GM12875 (cell line): ENCODE results near the gene ZNF892.

Experiments used
- H3K4me3 ChIP-seq: one replicate; pipeline ENCODE4 v1.5.1; 2011; ENCODE audit warnings: low read depth, low read length, control low read depth
- CTCF ChIP-seq: IDR thresholded peaks from 2 replicates; pipeline ENCODE4 v1.5.1; 2011; ENCODE audit warnings: low read depth, mild to moderate bottlenecking, control low read depth, inconsistent platforms, low read length, moderate library complexity, borderline replicate concordance; ENCODE audit not compliant: insufficient read depth

Gene ZNF892

GRCh38 chr2:95225658-95226057, 18.3 kb downstream of the ZNF892 start:
- no peak overlapping the region for H3K4me3 ChIP-seq
- TF ChIP-seq CTCF: no peak

- peak; percentile 77 for TF ChIP-seq CTCF
These were observed 24.4 kb downstream of the ZNF892 start for GRCh38 chr2:95231723-95232122.

GRCh38 chr2:95232232-95232631, 24.9 kb downstream of the ZNF892 start:
- H3K4me3 ChIP-seq: no peak overlapping the region
- TF ChIP-seq CTCF: no peak

More at GRCh38 chr2:95231723-95232122, 24.4 kb downstream of the ZNF892 start:
- H3K4me3 ChIP-seq: no peak overlapping the region

GRCh38 chr2:95234286-95234785, 27.0 kb downstream of the ZNF892 start:
- TF ChIP-seq CTCF: no peak

GRCh38 chr2:95234816-95235215, 27.5 kb downstream of the ZNF892 start:
- no peak for TF ChIP-seq CTCF
- no peak overlapping the region for H3K4me3 ChIP-seq

More at GRCh38 chr2:95234286-95234785, 27.0 kb downstream of the ZNF892 start:
- H3K4me3 ChIP-seq: no peak overlapping the region

- H3K4me3 ChIP-seq: no peak overlapping the region
- no peak for TF ChIP-seq CTCF
These were observed 30.8 kb downstream of the ZNF892 start for GRCh38 chr2:95238131-95238530.

GRCh38 chr2:95240091-95240490, 32.8 kb downstream of the ZNF892 start:
- TF ChIP-seq CTCF: no peak
- H3K4me3 ChIP-seq: no peak overlapping the region
